HG02610 (cell line): Measurements from ENCODE around the gene SLC13A3.

Source experiments
- ATAC-seq: cut with Tn5 transposase; IDR thresholded peaks from one replicate; pipeline ENCODE4 v1.9.1; 2021; ENCODE audit warnings: mild to moderate bottlenecking, moderate library complexity; ENCODE audit not compliant: unreplicated experiment

The SLC13A3 gene

GRCh38 chr20:46637020-46637419 lies 14.2 kb downstream of the SLC13A3 start:
- ATAC-seq: no peak

- ATAC-seq: no peak
Observed at GRCh38 chr20:46636514-46636913, 14.7 kb downstream of the SLC13A3 start.

GRCh38 chr20:46635514-46636136 lies 15.6 kb downstream of the SLC13A3 start:
- ATAC-seq: no peak

GRCh38 chr20:46634528-46634927 lies 16.7 kb downstream of the SLC13A3 start:
- ATAC-seq: no peak

- ATAC-seq: no peak
Observed at GRCh38 chr20:46631874-46632446, 19.3 kb downstream of the SLC13A3 start.

- no peak for ATAC-seq
Observed at GRCh38 chr20:46631212-46631869, 19.9 kb downstream of the SLC13A3 start.

GRCh38 chr20:46630306-46630705 lies 21.0 kb downstream of the SLC13A3 start:
- no peak for ATAC-seq

- ATAC-seq: no peak
Observed at GRCh38 chr20:46629341-46629740, 21.9 kb downstream of the SLC13A3 start.

- no peak for ATAC-seq
Observed at GRCh38 chr20:46627234-46627633, 24.0 kb downstream of the SLC13A3 start.

- ATAC-seq: no peak
Observed at GRCh38 chr20:46626758-46627157, 24.5 kb downstream of the SLC13A3 start.

- no peak for ATAC-seq
Observed at GRCh38 chr20:46625875-46626373, 25.3 kb downstream of the SLC13A3 start.

- ATAC-seq: no peak
Observed at GRCh38 chr20:46624946-46625345, 26.3 kb downstream of the SLC13A3 start.

- no peak for ATAC-seq
Observed at GRCh38 chr20:46622165-46622564, 29.1 kb downstream of the SLC13A3 start.

- ATAC-seq: no peak
Observed at GRCh38 chr20:46621492-46621891, 29.8 kb downstream of the SLC13A3 start.

GRCh38 chr20:46619445-46619844 lies 31.8 kb downstream of the SLC13A3 start:
- no peak for ATAC-seq

- ATAC-seq: no peak
Observed at GRCh38 chr20:46618316-46619100, 32.8 kb downstream of the SLC13A3 start.

GRCh38 chr20:46614503-46614902 lies 36.8 kb downstream of the SLC13A3 start:
- ATAC-seq: no peak

- ATAC-seq: no peak
Observed at GRCh38 chr20:46610145-46610544, 41.1 kb downstream of the SLC13A3 start.

GRCh38 chr20:46609043-46609442 lies 42.2 kb downstream of the SLC13A3 start:
- ATAC-seq: no peak

- no peak for ATAC-seq
Observed at GRCh38 chr20:46607849-46608497, 43.3 kb downstream of the SLC13A3 start.
